ENCODE results near the gene ACOT8. TPM values are rescaled to one million over a fixed set of nuclear protein-coding genes. Genes with fewer than 3 reads are reported as not detected.

Gene ACOT8
- total RNA-seq, 1 donor from 2014 or later = 23.6 TPM

DNA sequence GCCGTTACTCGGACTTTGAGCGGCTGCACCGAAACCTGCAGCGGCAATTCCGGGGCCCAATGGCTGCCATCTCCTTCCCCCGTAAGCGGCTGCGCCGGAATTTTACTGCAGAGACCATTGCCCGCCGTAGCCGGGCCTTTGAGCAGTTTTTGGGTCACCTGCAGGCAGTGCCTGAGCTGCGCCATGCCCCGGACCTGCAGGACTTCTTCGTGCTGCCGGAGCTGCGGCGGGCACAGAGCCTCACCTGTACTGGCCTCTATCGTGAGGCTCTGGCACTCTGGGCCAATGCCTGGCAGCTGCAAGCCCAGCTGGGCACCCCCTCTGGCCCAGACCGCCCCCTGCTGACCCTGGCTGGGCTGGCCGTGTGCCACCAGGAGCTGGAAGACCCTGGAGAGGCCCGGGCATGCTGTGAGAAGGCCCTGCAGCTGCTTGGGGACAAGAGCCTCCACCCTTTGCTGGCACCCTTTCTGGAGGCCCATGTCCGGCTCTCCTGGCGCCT is 16.4 kb downstream of the ACOT8 start:
- DNase-seq (ENCODE audit: extremely low spot score, unreplicated experiment) = no peak
- H3K27me3 Mint-ChIP-seq (ENCODE audit: unreplicated experiment) = no peaks in the 10 kb centered on the region
- H3K4me3 Mint-ChIP-seq (ENCODE audit: unreplicated experiment) = no peak overlapping the region
- peaks cover 22% of the 10 kb centered on the region for H3K36me3 Mint-ChIP-seq (ENCODE audit: unreplicated experiment)
- H3K4me1 Mint-ChIP-seq (ENCODE audit: unreplicated experiment) = peaks cover 13% of the 10 kb centered on the region
- no peaks in the 10 kb centered on the region for H3K9me3 Mint-ChIP-seq (ENCODE audit: unreplicated experiment)
- H3K27ac Mint-ChIP-seq (ENCODE audit: unreplicated experiment) = no peak overlapping the region
- TF ChIP-seq CTCF (IDR thresholded peaks at IDR 0.05) = no peak

DNA sequence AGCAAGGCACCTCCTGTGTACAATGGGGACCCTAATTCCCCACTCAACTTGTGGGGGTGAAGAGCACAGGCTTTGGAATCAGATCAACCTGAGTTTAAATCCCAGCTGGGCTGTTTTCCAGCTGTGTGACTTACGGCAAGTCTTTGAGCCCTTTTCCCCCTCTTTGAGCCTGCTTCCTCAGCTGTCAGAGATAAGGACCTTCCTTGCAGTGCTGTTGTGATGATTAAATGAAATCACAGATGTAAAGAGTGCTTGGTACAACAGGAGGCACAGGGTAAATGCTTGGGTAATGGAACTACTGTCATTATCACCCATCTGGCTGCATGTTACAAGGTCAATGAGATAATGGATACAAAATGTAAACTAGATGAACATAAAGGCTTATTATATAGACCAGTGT is 20.4 kb downstream of the ACOT8 start:
- Mint-ChIP-seq H3K9me3 (ENCODE audit: unreplicated experiment) (no peaks in the 10 kb centered on the region), H3K27me3 (ENCODE audit: unreplicated experiment) (no peaks in the 10 kb centered on the region), H3K36me3 (ENCODE audit: unreplicated experiment) (peaks cover 5% of the 10 kb centered on the region), H3K4me3 (ENCODE audit: unreplicated experiment) (no peak overlapping the region), H3K4me1 (ENCODE audit: unreplicated experiment) (peaks cover 38% of the 10 kb centered on the region), H3K27ac (ENCODE audit: unreplicated experiment) (peak overlapping the region; percentile 38)
- no peak for DNase-seq (ENCODE audit: extremely low spot score, unreplicated experiment)
- TF ChIP-seq CTCF (IDR thresholded peaks at IDR 0.05) = no peak

DNA sequence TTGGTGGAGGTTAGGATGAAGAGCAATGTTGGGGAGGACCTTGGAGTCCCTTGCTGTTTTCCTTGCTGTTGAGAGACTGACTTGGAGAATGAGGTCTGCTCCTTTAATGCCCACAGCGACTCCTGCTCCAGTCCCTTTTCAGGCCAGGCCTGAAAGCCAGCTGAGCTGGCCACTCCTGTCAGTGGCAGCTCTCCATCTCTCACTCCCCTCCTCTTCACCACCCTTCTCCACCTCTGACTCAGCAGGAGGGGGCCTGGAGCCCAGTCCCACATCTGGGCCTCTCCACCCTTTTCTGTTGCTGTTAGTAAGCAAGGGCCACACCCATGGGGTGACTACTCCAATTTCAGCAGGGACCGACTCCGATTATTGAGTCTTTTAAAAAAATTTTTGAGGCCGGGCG is 21.4 kb downstream of the ACOT8 start:
- peaks cover 2% of the 10 kb centered on the region for H3K36me3 Mint-ChIP-seq (ENCODE audit: unreplicated experiment)
- no peak for DNase-seq (ENCODE audit: extremely low spot score, unreplicated experiment)
- peaks cover 37% of the 10 kb centered on the region for H3K4me1 Mint-ChIP-seq (ENCODE audit: unreplicated experiment)
- peak overlapping the region; percentile 57 for H3K4me3 Mint-ChIP-seq (ENCODE audit: unreplicated experiment)
- peak overlapping the region; percentile 74 for H3K27ac Mint-ChIP-seq (ENCODE audit: unreplicated experiment)
- no peaks in the 10 kb centered on the region for H3K9me3 Mint-ChIP-seq (ENCODE audit: unreplicated experiment)
- TF ChIP-seq CTCF (IDR thresholded peaks at IDR 0.05) = no peak
- H3K27me3 Mint-ChIP-seq (ENCODE audit: unreplicated experiment) = no peaks in the 10 kb centered on the region

GRCh38 chr20:45835329-45835765 is 21.8 kb downstream of the ACOT8 start:
- peak overlapping the region; percentile 57 for H3K4me3 Mint-ChIP-seq (ENCODE audit: unreplicated experiment)
- DNase-seq (ENCODE audit: extremely low spot score, unreplicated experiment) = no peak
- no peak for TF ChIP-seq CTCF (IDR thresholded peaks at IDR 0.05)
- peaks cover 38% of the 10 kb centered on the region for H3K4me1 Mint-ChIP-seq (ENCODE audit: unreplicated experiment)
- peak overlapping the region; percentile 74 for H3K27ac Mint-ChIP-seq (ENCODE audit: unreplicated experiment)
- H3K36me3 Mint-ChIP-seq (ENCODE audit: unreplicated experiment) = peaks cover 2% of the 10 kb centered on the region
- H3K27me3 Mint-ChIP-seq (ENCODE audit: unreplicated experiment) = no peaks in the 10 kb centered on the region
- H3K9me3 Mint-ChIP-seq (ENCODE audit: unreplicated experiment) = no peaks in the 10 kb centered on the region

- peaks cover 2% of the 10 kb centered on the region for H3K36me3 Mint-ChIP-seq (ENCODE audit: unreplicated experiment)
Measured at GRCh38 chr20:45834797-45835161, 22.4 kb downstream of the ACOT8 start.

More at GRCh38 chr20:45834797-45835161, 22.4 kb downstream of the ACOT8 start:
- Mint-ChIP-seq H3K9me3 (ENCODE audit: unreplicated experiment) (no peaks in the 10 kb centered on the region), H3K4me3 (ENCODE audit: unreplicated experiment) (peak overlapping the region; percentile 85), H3K27ac (ENCODE audit: unreplicated experiment) (peak overlapping the region; percentile 68), H3K4me1 (ENCODE audit: unreplicated experiment) (peaks cover 39% of the 10 kb centered on the region), H3K27me3 (ENCODE audit: unreplicated experiment) (no peaks in the 10 kb centered on the region)
- no peak for DNase-seq (ENCODE audit: extremely low spot score, unreplicated experiment)
- TF ChIP-seq CTCF (IDR thresholded peaks at IDR 0.05) = no peak

Data from osteocyte (in vitro differentiated cells).